A673 (cell line): ENCODE data around the gene UCP3.

Experiments
- CTCF ChIP-seq: fragments of 300-800, 200-600 bp; sonication (generic); conservative IDR thresholded peaks from 2 replicates; pipeline ENCODE4 v1.5.1; 2017; ENCODE audit warnings: low read depth, mild to moderate bottlenecking, antibody characterized with exemption, low read length, moderate library complexity, mixed read lengths
- EZH2 ChIP-seq: fragments of 200-600 bp; sonication (generic); IDR thresholded peaks from 2 replicates; pipeline ENCODE4 v1.6.1; 2017; ENCODE audit warnings: borderline replicate concordance, low read depth, mild to moderate bottlenecking, mixed read lengths, antibody characterized with exemption, low read length; ENCODE audit not compliant: poor library complexity, severe bottlenecking

- TF ChIP-seq CTCF (no peak), EZH2 (no peak)
Observed at GRCh38 chr11:73963861-73964260, 45.0 kb downstream of the UCP3 start.
